ENCODE data around the gene TMEM229A.
"Not testable (repeated sequence)": the region's sequence is repeated elsewhere in the genome, so short reads cannot be mapped to it uniquely, and the experiment has no call there.

The TMEM229A gene

DNA sequence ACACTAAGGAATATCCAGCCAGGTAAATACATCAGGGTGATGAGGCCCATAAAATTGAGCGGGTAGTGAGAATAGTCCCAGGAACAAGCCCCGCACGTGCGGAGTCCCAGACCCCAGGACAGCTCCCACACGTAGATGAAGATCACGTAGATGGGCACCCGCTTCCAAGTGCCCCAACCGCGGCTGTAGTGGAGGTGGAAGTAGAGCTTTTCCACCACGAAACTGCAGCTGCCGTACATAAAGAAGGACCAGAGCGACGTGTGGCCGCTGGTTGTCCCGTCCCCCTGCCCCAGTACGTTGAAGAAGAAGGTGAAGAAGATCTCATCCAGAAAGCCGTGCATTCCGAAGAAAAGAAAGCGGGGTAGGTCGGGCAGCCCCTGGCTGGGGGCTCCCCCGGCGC is 948 bp downstream of the TMEM229A start:
- DNase-seq (ENCODE audit: low read depth) = no peak

- no peak for DNase-seq (ENCODE audit: low read depth)
Observed at GRCh38 chr7:124031406-124031805, 1.5 kb downstream of the TMEM229A start.

DNA sequence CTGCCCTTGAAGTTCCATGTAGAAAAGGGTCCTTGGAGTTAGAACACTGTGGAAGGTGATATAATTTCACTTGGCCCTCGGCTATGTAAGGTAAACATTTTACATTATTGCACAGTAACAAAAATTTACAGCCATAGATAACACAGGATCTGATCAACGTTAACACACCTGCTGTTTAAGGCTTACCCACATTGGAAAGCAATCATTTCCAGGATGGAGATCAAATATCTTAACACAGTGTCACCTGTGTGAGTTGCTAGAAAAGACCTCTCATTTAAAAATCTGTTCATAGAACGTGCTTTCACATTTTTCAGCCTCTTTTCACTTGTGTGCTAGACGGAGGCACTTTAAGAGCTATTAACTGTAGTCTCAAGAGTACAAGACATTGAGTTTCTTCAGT is 1.9 kb downstream of the TMEM229A start:
- no peak for DNase-seq (ENCODE audit: low read depth)

- DNase-seq (ENCODE audit: low read depth) = no peak
Observed at GRCh38 chr7:124029396-124030188, 3.3 kb downstream of the TMEM229A start.

DNA sequence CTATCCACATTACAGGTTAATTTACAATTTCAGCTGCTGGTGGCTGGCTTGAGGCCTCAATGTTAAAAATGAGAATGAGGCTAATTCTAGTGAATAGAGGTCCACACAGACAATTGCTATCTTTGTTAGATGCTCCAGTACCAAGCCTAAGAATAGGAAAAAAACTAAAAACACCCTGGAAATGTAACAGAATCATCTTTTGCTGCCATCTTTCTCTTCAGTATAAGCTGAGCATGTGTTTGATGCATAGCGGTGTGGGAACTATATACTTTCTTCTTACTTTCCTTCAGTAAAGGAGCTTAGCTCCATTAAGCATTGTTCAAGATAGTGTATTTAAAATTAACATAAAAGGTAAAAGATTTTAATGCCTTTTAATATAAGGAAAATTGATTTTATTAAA is 5.6 kb downstream of the TMEM229A start:
- no peak for DNase-seq (ENCODE audit: low read depth)

DNA sequence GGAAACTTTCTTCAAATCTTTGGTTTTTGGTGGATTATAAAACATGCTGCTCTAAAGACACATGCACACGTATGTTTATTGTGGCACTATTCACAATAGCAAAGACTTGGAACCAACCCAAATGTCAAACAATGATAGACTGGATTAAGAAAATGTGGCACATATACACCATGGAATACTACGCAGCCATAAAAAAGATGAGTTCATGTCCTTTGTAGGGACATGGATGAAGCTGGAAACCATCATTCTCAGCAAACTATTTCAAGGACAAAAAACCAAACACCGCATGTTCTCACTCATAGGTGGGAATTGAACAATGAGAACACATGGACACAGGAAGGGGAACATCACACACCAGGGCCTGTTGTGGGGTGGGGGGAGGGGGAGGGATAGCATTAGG is 8.5 kb downstream of the TMEM229A start:
- not testable (repeated sequence) for DNase-seq (ENCODE audit: low read depth)

GRCh38 chr7:124022551-124022950 is 10.3 kb downstream of the TMEM229A start:
- no peak for DNase-seq (ENCODE audit: low read depth)

- no peak for DNase-seq (ENCODE audit: low read depth)
Observed at GRCh38 chr7:124020060-124020459, 12.8 kb downstream of the TMEM229A start.

GRCh38 chr7:124013306-124013705 is 19.6 kb downstream of the TMEM229A start:
- DNase-seq (ENCODE audit: low read depth) = no peak

DNA sequence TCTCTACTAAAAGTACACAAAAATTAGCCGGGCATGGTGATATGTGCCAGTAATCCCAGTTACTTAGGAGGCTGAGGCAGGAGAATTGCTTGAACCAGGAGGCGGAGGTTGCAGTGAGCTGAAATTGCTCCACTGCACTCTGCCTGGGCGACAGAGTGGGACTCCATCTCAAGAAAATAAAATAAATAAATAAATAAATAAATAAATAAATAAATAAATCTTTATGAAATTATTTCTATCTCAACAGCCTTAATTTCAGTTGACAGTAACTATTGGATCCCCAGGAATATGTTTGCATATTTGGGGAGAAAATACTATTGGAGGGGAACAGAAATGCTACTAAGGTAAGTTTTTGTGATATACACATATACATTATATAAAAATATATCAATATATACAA is 20.0 kb downstream of the TMEM229A start:
- no peak for DNase-seq (ENCODE audit: low read depth)

GRCh38 chr7:124009321-124009720 is 23.5 kb downstream of the TMEM229A start:
- DNase-seq (ENCODE audit: low read depth) = no peak

GRCh38 chr7:124008296-124008695 is 24.6 kb downstream of the TMEM229A start:
- not testable (repeated sequence) for DNase-seq (ENCODE audit: low read depth)

DNA sequence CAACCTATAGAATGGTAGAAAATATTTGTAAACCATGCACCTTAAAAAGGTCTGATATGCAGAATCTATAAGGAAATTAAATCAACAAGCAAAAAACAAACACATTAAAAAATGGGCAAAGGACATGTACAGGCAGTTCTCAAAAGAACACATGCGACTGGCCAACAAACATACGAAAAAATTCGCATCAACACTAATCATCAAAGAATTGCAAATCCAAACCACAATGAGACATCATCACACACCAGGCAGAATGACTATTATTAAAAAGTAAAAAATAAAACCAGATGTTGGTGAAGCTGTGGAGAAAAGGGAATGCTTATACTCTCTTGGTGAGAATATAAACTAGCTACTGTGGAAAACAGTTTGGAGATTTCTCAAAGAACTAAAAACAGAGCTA is 33.2 kb downstream of the TMEM229A start:
- no peak for DNase-seq (ENCODE audit: low read depth)

DNA sequence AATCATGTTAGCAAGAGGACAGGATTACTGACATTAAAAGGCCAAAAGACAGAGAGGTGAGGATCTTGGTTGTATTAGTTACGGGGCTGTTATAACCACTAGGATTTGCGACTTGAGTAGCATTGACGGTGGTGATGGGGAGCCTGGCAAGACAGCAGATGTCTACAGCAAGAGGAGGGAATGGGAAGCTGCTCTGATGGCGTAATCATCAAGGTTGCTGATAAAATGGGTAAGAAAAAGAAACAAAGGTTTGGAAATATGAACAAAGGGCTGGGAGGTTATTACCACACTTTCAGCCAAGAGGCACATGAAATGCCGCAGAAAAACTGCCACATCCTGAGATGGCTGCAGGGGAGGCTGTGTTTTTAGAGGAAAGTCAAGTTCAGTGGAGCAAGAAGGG is 33.9 kb downstream of the TMEM229A start:
- no peak for DNase-seq (ENCODE audit: low read depth)

DNA sequence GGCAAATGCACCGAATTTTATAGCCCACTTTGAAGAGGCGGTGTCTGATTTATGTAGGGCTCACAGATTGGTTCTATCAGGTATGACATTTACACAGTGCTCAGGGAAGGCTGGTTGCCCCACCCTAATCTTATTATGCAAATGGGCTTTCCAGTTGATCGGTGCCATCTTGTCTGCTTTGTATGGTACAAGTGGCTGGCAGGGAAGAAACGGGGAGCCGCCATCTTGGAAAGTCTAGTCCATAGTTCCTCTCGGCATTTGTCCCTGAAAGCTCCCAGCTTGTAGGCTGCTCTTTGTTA is 36.6 kb downstream of the TMEM229A start:
- DNase-seq (ENCODE audit: low read depth) = no peak

DNA sequence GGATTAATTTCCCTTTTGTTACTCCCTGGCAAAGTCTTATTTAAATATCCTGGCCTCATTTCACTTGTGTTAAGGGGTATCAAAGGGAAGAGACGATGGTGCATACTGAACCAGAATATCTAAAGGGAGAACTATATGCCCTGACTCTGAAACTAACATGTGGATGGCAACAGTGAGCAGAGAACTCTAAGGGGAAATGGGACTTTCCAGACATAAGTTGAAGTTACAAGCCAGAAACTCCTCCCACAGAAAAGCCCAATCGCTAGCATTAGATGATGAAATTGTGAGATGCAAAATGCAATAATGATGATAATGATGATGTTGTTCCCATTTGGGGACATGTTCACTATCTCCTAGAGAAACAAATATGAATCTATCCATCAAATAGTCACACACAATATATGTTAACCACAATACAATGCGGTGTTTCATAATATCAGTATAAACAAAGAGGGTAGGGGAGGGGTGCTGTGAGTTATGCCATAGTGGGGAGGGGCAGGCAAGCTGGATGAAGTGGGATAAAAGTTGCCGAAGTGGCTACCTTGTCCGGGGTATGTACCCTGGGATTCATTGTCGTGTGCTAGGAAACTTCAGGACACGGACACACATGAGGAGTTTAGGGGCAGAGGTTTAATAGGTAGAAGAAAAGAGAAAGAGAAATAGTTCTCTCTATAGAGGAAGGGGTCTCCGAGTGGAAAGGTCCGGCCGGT is 37.1 kb downstream of the TMEM229A start:
- DNase-seq (ENCODE audit: low read depth) = no peak

GRCh38 chr7:123994449-123994848 is 38.4 kb downstream of the TMEM229A start:
- no peak for DNase-seq (ENCODE audit: low read depth)

DNA sequence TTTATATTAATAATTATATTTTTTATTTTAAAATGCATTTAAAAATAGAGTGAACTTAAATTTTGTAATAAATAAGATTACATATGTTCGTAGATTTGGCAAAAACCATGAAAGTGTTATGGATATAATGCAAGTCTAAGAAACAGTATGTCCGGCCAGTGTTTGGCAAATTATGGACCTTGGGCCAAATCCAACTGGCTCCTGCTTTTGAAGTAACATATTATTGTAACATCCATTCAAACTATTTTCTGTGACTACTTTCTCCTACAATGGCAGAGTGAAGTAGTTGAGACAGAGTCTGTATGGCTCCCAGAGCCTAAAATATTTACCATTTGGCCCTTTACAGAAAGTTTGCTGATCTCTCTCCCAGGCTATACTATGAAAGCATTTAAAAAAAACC is 38.9 kb downstream of the TMEM229A start:
- no peak for DNase-seq (ENCODE audit: low read depth)

- no peak for DNase-seq (ENCODE audit: low read depth)
Observed at GRCh38 chr7:123992913-123993518, 39.9 kb downstream of the TMEM229A start.

GRCh38 chr7:123987445-123987844 is 45.4 kb downstream of the TMEM229A start:
- DNase-seq (ENCODE audit: low read depth) = no peak

Data from activated T-cell treated with anti-CD3 and anti-CD28 coated beads for 1 hour (primary cell).